HS-5 (cell line): ENCODE data around the gene MYO10.
"Not testable (repeated sequence)": the region's sequence is repeated elsewhere in the genome, so short reads cannot be mapped to it uniquely, and the experiment has no call there.

Experiments
- DNase-seq: peaks from one replicate; pipeline ENCODE4 v3.0.0-alpha.2; 2012; ENCODE audit warnings: low read depth

The MYO10 gene

DNA sequence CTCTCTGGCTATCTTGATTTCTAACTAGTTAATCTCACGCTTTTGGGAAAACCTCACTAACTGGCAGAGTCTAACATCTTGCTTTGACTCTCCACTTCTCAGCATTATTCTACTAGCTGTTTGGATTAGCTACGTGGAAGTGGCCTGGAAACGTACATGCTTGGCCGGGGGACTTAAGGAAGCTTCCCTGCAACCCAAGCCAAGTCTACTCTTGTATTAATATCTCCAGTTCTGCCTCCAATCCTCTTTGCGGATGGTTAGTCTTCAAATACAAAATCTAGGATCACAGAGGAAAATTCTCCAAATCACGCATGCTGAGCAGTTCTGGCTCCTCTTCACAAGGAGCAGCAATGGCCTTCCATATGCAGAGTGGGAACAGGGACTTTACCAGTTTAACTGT, 267.5 kb downstream of the MYO10 start:
- no peak for DNase-seq

DNA sequence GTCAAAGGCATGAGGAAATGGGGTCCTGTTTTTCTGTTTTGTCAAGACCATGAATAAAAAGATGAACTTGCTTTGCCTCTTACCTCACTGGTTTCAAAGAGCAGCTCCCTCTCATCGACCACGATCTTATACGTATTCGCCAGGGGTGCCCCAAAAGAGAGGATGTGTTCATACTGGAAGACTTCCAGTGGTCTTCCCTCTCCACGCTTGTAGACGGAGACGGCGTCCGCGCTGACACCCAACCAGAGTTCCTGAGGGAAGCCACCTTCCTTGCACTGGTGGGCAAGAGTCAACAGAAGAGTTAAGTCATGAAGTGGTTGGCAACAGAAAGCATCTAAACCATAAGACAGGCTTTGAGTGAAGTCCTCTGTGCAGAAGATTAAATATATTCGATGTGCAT, 267.9 kb downstream of the MYO10 start:
- DNase-seq: no peak

GRCh38 chr5:16666883-16667398, 269.1 kb downstream of the MYO10 start:
- no peak for DNase-seq

GRCh38 chr5:16666130-16666882, 269.8 kb downstream of the MYO10 start:
- DNase-seq: no peak

DNA sequence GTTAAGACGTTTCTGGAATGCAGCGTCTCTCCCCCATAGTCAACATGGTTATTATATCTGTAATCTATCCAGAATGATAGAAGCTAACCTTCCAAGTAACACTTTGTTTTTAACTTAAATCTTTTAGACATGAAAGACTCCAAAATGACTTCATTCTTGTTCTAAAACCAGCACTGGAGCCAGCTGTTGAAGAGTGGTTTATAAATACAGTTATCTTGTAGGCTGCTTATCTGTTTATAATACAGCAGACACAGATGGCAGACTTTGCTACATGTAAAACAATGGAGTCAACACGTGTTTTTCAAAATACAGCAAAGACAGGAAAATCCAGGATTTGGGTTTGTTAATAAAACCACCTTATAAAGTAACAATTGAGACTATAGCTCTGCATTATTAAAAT, 270.5 kb downstream of the MYO10 start:
- no peak for DNase-seq

GRCh38 chr5:16664368-16664767, 271.7 kb downstream of the MYO10 start:
- no peak for DNase-seq

DNA sequence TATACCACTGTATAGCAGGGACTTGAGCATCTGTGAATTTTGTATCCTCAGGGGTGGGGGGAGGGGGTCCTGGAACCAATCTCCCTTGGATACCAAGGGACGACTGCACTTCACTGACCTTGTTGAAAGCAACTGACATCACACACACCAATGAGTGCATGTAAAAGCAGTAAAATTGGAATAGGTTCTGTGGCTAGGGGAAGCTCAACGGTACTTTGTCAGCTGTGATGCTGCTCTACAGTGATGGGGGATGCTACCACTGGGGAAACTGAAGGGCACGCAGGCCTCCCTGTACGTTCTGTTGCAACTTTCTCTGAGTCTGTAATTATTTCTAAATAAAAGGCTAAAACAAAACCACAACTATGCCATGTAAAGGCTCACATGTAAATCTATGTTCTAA, 272.2 kb downstream of the MYO10 start:
- DNase-seq: no peak

- no peak for DNase-seq
Observed at GRCh38 chr5:16661713-16662112, 274.4 kb downstream of the MYO10 start.

GRCh38 chr5:16660982-16661381, 275.1 kb downstream of the MYO10 start:
- DNase-seq: no peak

GRCh38 chr5:16659536-16659935, 276.6 kb downstream of the MYO10 start:
- no peak for DNase-seq

GRCh38 chr5:16656561-16657191, 279.4 kb downstream of the MYO10 start:
- no peak for DNase-seq

DNA sequence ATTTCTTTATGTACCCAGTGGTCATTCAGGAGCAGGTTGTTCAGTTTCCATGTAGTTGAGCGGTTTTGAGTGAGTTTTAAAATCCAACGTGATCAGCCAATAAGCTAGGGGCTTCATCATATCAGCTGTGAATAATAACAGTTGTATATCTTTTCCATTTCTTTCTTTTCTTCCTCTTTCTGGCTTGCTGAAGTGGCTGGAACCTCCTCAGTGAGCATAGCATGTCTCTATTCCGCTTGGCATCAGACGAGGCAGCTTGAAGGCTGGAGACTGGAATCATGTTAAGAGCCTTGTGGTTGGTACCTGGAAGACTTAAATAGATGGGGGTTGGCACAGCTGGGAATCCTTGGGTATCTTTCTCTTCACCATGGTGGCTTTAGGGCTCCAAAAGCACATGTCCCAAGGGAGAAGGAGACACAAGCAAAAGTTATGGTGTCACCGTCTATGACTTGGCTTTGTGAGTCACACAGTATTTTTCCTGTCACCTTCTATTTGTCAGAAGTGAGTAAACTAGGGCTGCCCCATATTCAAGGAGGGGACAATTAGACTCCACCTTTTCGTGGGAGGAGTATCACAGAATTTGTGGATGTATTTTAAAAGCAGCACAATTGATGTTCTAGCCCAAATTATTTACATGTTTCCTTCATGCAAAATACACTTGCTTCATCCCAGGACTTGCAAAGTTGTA, 281.3 kb downstream of the MYO10 start:
- no peak for DNase-seq

DNA sequence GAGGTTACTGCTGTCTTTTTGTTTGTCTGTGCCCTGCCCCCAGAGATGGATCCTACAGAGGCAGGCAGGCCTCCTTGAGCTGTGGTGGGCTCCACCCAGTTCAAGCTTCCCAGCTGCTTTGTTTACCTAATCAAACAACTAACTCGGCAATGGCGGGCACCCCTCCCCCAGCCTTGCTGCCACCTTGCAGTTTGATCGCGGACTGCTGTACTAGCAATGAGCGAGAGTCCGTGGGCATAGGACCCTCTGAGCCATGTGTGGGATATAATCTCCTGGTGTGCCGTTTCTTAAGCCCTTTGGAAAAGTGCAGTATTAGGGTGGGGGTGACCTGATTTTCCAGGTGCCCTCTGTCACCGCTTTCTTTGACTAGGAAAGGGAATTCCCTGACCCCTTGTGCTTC, 287.3 kb downstream of the MYO10 start:
- DNase-seq: not testable (repeated sequence)

DNA sequence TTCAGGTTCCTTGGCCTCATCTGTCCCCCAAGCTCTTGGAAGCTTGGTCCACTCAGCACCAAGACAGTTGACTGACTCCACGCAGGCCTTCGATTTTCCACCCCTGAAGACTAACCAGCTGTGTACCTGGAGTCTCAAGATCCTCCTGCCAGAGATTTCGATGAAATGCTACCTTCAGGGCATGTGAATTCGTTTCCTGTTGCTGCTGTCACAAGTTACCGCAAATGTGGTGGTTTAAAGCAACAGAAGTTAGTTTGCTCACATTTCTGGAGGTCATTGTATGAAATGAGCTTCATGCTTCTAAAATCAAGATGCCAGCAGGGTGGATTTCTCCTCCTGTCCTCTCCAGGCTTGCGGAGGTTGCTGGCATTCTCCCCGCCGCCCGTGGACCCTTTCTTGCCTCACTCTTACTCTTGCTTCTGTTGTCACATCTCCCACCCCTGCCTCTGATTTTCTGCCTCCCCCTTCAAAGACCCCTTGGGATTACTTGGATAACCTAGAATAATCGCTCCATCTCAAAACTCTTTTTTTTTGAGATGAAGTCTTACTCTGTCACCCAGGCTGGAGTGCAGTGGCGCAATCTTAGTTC, 291.7 kb downstream of the MYO10 start:
- DNase-seq: no peak

DNA sequence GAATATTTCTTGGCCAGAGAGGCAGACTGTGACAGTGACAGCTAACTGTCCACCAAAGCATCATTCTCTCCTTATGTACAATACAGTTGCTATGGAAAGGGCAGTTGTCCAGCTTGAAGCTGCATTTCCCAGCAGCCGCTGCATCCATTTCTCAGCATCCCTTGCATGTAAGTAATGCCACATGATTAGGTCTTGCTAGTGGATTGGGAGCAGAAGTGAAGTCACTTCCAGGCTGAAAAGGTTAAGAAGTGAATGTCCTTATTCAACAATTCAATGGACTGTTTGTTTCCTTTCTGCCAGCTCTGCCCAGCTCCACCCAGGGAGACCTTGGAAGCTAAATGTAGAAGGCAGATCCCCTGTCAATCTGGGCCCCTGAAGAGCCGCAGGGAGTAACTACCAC, 293.2 kb downstream of the MYO10 start:
- DNase-seq: no peak

GRCh38 chr5:16639206-16639605, 296.9 kb downstream of the MYO10 start:
- no peak for DNase-seq

GRCh38 chr5:16628376-16628775, 307.7 kb downstream of the MYO10 start:
- DNase-seq: no peak

GRCh38 chr5:16626696-16627264, 309.3 kb downstream of the MYO10 start:
- no peak for DNase-seq

DNA sequence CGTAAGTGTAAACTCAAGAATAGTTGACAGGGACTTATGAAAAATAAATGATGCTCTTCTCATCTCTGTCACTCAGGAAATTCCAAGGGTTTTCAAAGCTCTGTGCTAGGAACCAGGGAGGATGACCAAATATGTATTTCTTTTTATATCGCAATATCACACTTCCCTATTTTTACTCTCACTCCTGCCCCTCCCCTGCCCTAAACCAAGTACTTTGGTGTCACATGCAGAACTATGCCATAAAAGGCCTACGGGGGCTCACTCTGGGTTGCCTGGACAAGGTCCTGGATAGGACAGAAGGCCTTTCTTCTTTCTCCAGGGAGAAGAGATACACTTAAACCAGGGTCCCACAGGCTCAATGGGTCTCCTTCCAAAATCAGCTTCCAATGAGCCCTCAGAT, 311.0 kb downstream of the MYO10 start:
- DNase-seq: no peak

DNA sequence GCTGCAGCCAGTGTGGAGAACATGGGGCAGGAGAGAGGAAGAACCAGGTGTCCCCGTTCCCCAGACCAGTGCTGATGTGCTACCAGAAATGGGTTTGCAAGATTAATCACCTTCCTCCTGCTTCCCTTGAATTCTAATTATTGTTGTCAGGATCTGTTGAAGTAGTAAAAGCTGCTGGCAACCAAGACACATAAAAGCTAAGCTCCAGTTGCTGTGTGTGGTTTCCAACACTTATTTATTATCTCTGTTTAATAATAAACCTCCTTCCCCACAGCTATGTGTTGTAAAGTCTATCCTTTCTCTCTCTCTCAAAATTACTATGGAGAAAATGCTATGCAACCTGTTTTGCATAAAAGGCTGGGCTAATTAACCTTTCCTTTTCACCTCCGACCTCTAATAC, 317.0 kb downstream of the MYO10 start:
- no peak for DNase-seq

DNA sequence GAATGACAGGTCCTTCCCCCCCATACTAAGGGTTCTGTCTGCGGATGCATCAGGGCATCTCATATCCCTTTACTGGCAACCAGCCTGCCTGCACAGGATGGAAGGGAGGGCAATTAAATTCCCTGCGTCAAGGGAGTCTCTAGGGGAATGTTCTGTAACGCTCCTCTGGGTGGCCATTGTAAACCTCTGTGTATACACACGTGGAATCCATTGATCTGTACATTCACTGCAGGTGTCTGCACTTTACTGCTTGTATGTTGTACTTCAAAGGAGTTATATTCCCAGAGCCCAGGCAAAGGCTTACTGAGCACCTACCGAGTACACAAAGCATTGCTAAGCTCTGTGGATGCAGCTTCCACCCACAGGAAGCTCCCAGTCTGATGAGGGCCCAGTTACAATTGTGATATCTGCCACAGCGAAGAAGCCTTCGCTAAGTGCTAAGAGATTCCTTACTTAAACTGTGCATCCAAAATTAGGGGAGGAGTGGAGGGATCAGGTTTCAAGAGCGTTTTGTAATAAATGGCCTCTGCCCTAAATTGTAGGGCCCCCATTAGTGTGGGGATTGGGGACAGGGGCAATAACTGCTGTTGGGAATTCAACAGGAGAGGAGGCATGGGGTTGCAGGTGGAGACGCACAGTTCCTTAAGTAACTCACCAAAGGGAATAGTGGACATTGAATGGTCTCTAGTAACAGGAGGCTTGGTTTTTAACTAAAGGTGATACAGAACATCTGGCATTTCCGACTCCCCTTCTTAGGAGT, 317.8 kb downstream of the MYO10 start:
- no peak for DNase-seq
